PC-3 (cell line): Measurements from ENCODE around the gene TMEM86A. TPM values are rescaled to one million over a fixed set of nuclear protein-coding genes. Genes with fewer than 3 reads are reported as not detected.

Source experiments
- ATAC-seq: fragments of 200-7000 bp; cut with Tn5 transposase; 2 replicates; pipeline ENCODE4 v1.9.1; 2020; ENCODE audit warnings: mild to moderate bottlenecking, moderate library complexity
- BruUV-seq: library from RNA; stranded (reverse); fragments of 400-500 nt; replicated peaks from 2 replicates; lab custom pipeline; 2021; lab: Mats Ljungman, UMichigan
- CTCF ChIA-PET: fragments of 300-600 bp; sonication (Branson Sonifier 250); formaldehyde crosslinking; loops from one replicate; lab custom pipeline; 2022; ENCODE audit warnings: antibody characterized with exemption; lab: Charles Lee
- POLR2A ChIA-PET: fragments of 300-600 bp; sonication (Branson Sonifier 250); formaldehyde crosslinking; loops from one replicate; lab custom pipeline; 2022; ENCODE audit warnings: antibody characterized with exemption; ENCODE audit not compliant: unreplicated experiment; lab: Charles Lee
- DNase-seq: peaks from one replicate; pipeline ENCODE4 v3.0.0-alpha.2; 2015
- H2AFZ ChIP-seq: fragments of 300-600 bp; sonication (generic); 2 replicates; pipeline ENCODE4 v1.6.0; 2016; ENCODE audit warnings: antibody characterized with exemption, low read length
- H3F3A ChIP-seq: fragments of 300-600 bp; sonication (generic); one replicate; pipeline ENCODE4 v1.6.0; 2017; ENCODE audit warnings: antibody characterized with exemption, low read length, control low read depth, mild to moderate bottlenecking; ENCODE audit not compliant: unreplicated experiment
- H3K27ac ChIP-seq: fragments of 300-600 bp; sonication (generic); 2 replicates; pipeline ENCODE4 v1.5.1; 2016; ENCODE audit warnings: mild to moderate bottlenecking, low read length
- H3K27me3 ChIP-seq: fragments of 300-600 bp; sonication (generic); 2 replicates; pipeline ENCODE4 v1.6.1; 2016; ENCODE audit warnings: low read length, mixed read lengths
- H3K36me3 ChIP-seq: fragments of 300-600 bp; sonication (generic); 2 replicates; pipeline ENCODE4 v1.6.1; 2016; ENCODE audit warnings: low read depth, mixed run types, low read length, mixed read lengths
- H3K4me1 ChIP-seq: fragments of 300-600 bp; sonication (generic); 2 replicates; pipeline ENCODE4 v1.5.1; 2016; ENCODE audit warnings: low read length; ENCODE audit not compliant: insufficient read depth
- H3K4me2 ChIP-seq: fragments of 300-600 bp; sonication (generic); 2 replicates; pipeline ENCODE4 v1.6.0; 2016; ENCODE audit warnings: low read length
- H3K4me3 ChIP-seq: fragments of 300-600 bp; sonication (generic); 2 replicates; pipeline ENCODE4 v1.5.1; 2016; ENCODE audit warnings: mild to moderate bottlenecking, low read length, mixed read lengths
- H3K79me2 ChIP-seq: fragments of 300-600 bp; sonication (generic); 2 replicates; pipeline ENCODE4 v1.6.1; 2017; ENCODE audit warnings: low read length, mixed read lengths
- H3K9ac ChIP-seq: fragments of 300-600 bp; sonication (generic); 2 replicates; pipeline ENCODE4 v1.6.0; 2016; ENCODE audit warnings: mild to moderate bottlenecking, low read length
- H3K9me2 ChIP-seq: fragments of 300-600 bp; sonication (generic); replicated peaks from 2 replicates; pipeline ENCODE4 v1.6.1; 2016; ENCODE audit warnings: mixed run types, low read length, mixed read lengths
- H3K9me3 ChIP-seq: fragments of 300-600 bp; sonication (generic); 2 replicates; pipeline ENCODE4 v1.6.1; 2016; ENCODE audit warnings: low read length, mixed read lengths
- H4K20me1 ChIP-seq: fragments of 300-600 bp; sonication (generic); 2 replicates; pipeline ENCODE4 v1.6.1; 2016; ENCODE audit warnings: low read length, mixed read lengths
- EZH2 ChIP-seq: fragments of 300-600 bp; sonication (generic); IDR thresholded peaks from one replicate; pipeline ENCODE4 v1.6.1; 2017; ENCODE audit warnings: antibody characterized with exemption, mild to moderate bottlenecking, low read length; ENCODE audit not compliant: unreplicated experiment
- EZH2phosphoT487 ChIP-seq: fragments of 300-600 bp; sonication (generic); IDR thresholded peaks from 2 replicates; pipeline ENCODE4 v1.6.1; 2018; ENCODE audit warnings: mild to moderate bottlenecking, antibody characterized with exemption, low read length, borderline replicate concordance
- intact Hi-C: fragments of 100-400 bp; cut with micrococcal nuclease; formaldehyde crosslinking; loops from 2 replicates; pipeline ENCODE4 v1.9.0; 2023
- total RNA-seq: library from RNA; depleted of rRNA; stranded (reverse); fragments of >200 nt; gene quantifications from 2 replicates; pipeline ENCODE4 v1.2.3, GENCODE V29; 2014
- TF ChIP-seq, protein P1 (sequence below): fragments of 300-600 bp; sonication (generic); conservative IDR thresholded peaks from 2 replicates; pipeline ENCODE4 v1.5.1; 2017; ENCODE audit warnings: antibody characterized with exemption, low read depth, mild to moderate bottlenecking, low read length

Gene TMEM86A
- total RNA-seq, 1 experiment from 2014 or later: 1.6 TPM

DNA sequence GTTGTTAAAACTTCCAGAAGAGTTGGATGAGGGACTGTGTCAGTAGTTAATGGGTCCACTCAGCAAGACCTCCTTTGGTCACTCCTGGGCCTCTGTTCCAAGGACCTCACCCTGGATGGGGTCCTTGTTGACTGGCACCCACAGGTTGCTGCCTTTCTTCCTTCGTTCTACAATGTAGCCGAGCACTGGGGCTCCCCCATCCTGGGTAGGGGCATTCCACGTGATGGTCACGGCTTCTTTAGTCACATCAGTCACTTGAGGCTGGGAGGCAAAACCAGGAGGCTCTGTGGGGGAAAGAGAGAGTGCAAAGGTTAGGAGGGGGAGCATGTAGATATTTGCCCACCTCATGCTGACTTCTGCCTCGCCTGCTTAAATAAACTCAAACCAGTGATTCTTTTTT is 12.0 kb downstream of the TMEM86A start:
- TF ChIP-seq EZH2phosphoT487 (no peak), EZH2 (no peak)
- TF ChIP-seq, protein P1, sequence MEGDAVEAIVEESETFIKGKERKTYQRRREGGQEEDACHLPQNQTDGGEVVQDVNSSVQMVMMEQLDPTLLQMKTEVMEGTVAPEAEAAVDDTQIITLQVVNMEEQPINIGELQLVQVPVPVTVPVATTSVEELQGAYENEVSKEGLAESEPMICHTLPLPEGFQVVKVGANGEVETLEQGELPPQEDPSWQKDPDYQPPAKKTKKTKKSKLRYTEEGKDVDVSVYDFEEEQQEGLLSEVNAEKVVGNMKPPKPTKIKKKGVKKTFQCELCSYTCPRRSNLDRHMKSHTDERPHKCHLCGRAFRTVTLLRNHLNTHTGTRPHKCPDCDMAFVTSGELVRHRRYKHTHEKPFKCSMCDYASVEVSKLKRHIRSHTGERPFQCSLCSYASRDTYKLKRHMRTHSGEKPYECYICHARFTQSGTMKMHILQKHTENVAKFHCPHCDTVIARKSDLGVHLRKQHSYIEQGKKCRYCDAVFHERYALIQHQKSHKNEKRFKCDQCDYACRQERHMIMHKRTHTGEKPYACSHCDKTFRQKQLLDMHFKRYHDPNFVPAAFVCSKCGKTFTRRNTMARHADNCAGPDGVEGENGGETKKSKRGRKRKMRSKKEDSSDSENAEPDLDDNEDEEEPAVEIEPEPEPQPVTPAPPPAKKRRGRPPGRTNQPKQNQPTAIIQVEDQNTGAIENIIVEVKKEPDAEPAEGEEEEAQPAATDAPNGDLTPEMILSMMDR: no peak
- Histone ChIP-seq H3K27me3 (no peaks in the 10 kb centered on the region), H3K9me2 (no peaks in the 10 kb centered on the region), H3K27ac (no peak overlapping the region), H4K20me1 (no peaks in the 10 kb centered on the region), H3K36me3 (no peaks in the 10 kb centered on the region), H3K4me3 (no peak overlapping the region), H2AFZ (no peak overlapping the region), H3K79me2 (no peaks in the 10 kb centered on the region), H3F3A (no peaks in the 10 kb centered on the region), H3K4me1 (no peaks in the 10 kb centered on the region), H3K9me3 (no peaks in the 10 kb centered on the region), H3K4me2 (no peak overlapping the region), H3K9ac (no peak overlapping the region)
- ATAC-seq (no peak), DNase-seq (no peak)
- intact Hi-C loops: no loop called here
- ChIA-PET CTCF (no interaction called here), POLR2A (no interaction called here)
- no TSS peak for BruUV-seq

DNA sequence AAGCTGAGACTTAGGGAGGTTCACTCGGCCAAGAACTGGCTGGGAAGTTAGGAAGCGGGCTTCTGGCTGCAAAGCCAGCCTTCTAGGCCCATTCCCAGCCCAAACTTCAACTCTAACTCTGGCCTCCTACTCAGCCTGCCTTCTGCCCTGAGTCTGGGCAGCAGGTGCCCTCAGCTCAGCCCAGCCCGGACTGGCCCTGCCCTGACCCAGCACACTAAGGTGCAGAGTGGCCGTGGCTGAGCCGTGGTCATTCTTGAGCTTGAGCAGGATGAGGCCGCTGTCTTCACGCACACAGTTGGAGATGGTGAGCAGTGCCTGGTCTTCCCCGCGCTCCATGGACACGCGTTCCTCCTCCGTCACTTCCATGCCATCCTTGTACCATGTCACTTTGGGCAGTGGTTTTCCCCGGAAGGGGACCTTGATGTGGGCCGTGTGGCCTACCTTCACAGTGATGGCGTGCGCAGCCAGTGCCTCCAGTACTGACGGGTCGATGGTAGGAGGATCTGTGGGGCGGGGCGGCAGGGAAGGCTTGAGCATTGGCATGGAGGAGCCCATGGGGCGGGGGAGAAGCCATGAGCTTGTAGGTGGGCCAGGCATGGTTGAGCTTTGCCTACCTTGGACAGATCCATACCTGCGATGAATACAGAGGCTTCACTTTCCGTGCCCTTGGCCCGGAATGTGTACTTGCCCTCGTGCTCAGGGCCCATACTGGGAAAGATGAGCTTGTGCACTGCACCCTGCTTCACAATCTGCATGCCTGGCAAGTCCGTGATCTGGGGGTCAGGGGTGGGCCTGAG is 15.3 kb downstream of the TMEM86A start:
- POLR2A ChIA-PET: no interaction called here

DNA sequence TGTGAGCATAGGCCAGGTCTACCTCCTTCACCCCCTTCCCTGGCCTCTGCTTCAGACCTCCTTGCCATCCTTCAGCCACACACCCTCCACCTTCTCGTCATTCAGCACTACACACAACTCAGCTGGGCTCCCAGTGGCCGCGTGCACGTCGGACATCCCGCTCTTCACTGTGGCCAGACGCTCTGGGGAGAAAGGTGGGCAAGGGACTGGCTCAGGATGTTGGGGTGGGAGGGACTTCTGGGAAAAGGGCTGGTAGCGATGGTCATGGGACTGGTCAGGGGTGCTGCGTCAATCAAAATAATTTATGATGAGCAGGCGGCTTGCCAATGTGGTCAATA is 15.8 kb downstream of the TMEM86A start:
- Histone ChIP-seq H2AFZ (no peak overlapping the region), H3K4me2 (no peak overlapping the region), H3K9ac (no peak overlapping the region), H3K27ac (no peak overlapping the region), H3K79me2 (no peaks in the 10 kb centered on the region), H3K4me1 (no peaks in the 10 kb centered on the region), H3K27me3 (no peaks in the 10 kb centered on the region), H3F3A (no peaks in the 10 kb centered on the region), H3K9me3 (no peaks in the 10 kb centered on the region), H3K36me3 (no peaks in the 10 kb centered on the region), H4K20me1 (no peaks in the 10 kb centered on the region), H3K4me3 (no peak overlapping the region), H3K9me2 (no peaks in the 10 kb centered on the region)
- POLR2A ChIA-PET: no interaction called here
- intact Hi-C loops: no loop called here
- DNase-seq (no peak), ATAC-seq (no peak)
- TF ChIP-seq EZH2phosphoT487: no peak
- TF ChIP-seq EZH2: no peak
- TF ChIP-seq, protein P1: no peak
- CTCF ChIA-PET: no interaction called here
- no TSS peak for BruUV-seq

More for the DNA sequence above, 15.3 kb downstream of the TMEM86A start:
- TF ChIP-seq, protein P1: no peak
- no peak for TF ChIP-seq EZH2
- no peak for TF ChIP-seq EZH2phosphoT487
- H3K27me3 ChIP-seq: no peaks in the 10 kb centered on the region
- H3K4me1 ChIP-seq: no peaks in the 10 kb centered on the region
- DNase-seq (no peak), ATAC-seq (no peak)
- no TSS peak for BruUV-seq
- H3K4me2 ChIP-seq: no peak overlapping the region
- H3K36me3 ChIP-seq: no peaks in the 10 kb centered on the region
- H2AFZ ChIP-seq: no peak overlapping the region
- no peaks in the 10 kb centered on the region for H4K20me1 ChIP-seq
- no peaks in the 10 kb centered on the region for H3K9me3 ChIP-seq
- H3F3A ChIP-seq: no peaks in the 10 kb centered on the region
- H3K27ac ChIP-seq: no peak overlapping the region
- H3K9me2 ChIP-seq: no peaks in the 10 kb centered on the region
- no peak overlapping the region for H3K9ac ChIP-seq
- CTCF ChIA-PET: no interaction called here
- H3K4me3 ChIP-seq: no peak overlapping the region
- intact Hi-C loops: no loop called here
- no peaks in the 10 kb centered on the region for H3K79me2 ChIP-seq
